K562 (cell line): Measurements from ENCODE around the gene DHX8. TPM values are rescaled to one million over a fixed set of nuclear protein-coding genes. Genes with fewer than 3 reads are reported as not detected.

Experiments
- BCOR ChIP-seq: fragments of 450-650 bp; IDR thresholded peaks from 2 replicates; pipeline ENCODE4 v1.6.1; 2016
- BHLHE40 ChIP-seq: IDR thresholded peaks from 2 replicates; pipeline ENCODE4 v1.6.1; 2011; ENCODE audit warnings: low read length, improper control_type of control experiment
- CHD2 ChIP-seq: IDR thresholded peaks from 2 replicates; pipeline ENCODE4 v1.6.1; 2011; ENCODE audit warnings: low read depth, low read length
- DMBX1 ChIP-seq: fragments of 250-450 bp; sonication (Bioruptor Pico); IDR thresholded peaks from 2 replicates; pipeline ENCODE4 v1.8.0; 2022; ENCODE audit warnings: inconsistent platforms, mild to moderate bottlenecking, moderate library complexity, borderline replicate concordance
- EP300 ChIP-seq: IDR thresholded peaks from 2 replicates; pipeline ENCODE4 v1.6.1; 2012; ENCODE audit warnings: low read length, improper control_type of control experiment
- EZH2 ChIP-seq: IDR thresholded peaks from 2 replicates; pipeline ENCODE4 v1.6.1; 2012; ENCODE audit warnings: low read depth, mild to moderate bottlenecking, inconsistent platforms, low read length, borderline replicate concordance
- KAT2B ChIP-seq: IDR thresholded peaks from one replicate; pipeline ENCODE4 v1.6.1; 2012; ENCODE audit warnings: low read depth, mild to moderate bottlenecking, control low read depth, inconsistent platforms, low read length, moderate library complexity
- MYC ChIP-seq, 2 experiments: fragments of 250-450 bp in 1 of 2; sonication (Bioruptor Pico) in 1 of 2; IDR thresholded peaks; 2 replicates each; pipeline versions ENCODE4 v1.5.1 to v1.6.1; 2012 to 2021; ENCODE audit warnings: low read depth in 2 of 2, borderline replicate concordance in 1 of 2, improper control_type of control experiment in 1 of 2, low read length in 1 of 2, mild to moderate bottlenecking in 1 of 2, moderate library complexity in 1 of 2
- NCOR1 ChIP-seq: fragments of 450-650 bp; IDR thresholded peaks from 2 replicates; pipeline ENCODE4 v1.6.1; 2016; ENCODE audit warnings: mild to moderate bottlenecking, moderate library complexity
- NFIX ChIP-seq: fragments of 250-450 bp; sonication (Bioruptor Pico); IDR thresholded peaks from 2 replicates; pipeline ENCODE4 v1.4.0; 2020; ENCODE audit warnings: low read depth, mild to moderate bottlenecking, moderate library complexity
- RBBP5 ChIP-seq: fragments of 200-600 bp; sonication (generic); IDR thresholded peaks from 2 replicates; pipeline ENCODE4 v1.6.1; 2012; ENCODE audit warnings: borderline replicate concordance, mild to moderate bottlenecking, low read length, control low read depth, inconsistent platforms; ENCODE audit not compliant: insufficient read depth, poor library complexity, severe bottlenecking
- RFX5 ChIP-seq: IDR thresholded peaks from 2 replicates; pipeline ENCODE4 v1.6.1; 2011; ENCODE audit warnings: low read depth, mild to moderate bottlenecking, improper control_type of control experiment, low read length
- TAF1 ChIP-seq: IDR thresholded peaks from 2 replicates; pipeline ENCODE4 v1.6.1; 2011; ENCODE audit warnings: mild to moderate bottlenecking, low read length, moderate library complexity; ENCODE audit not compliant: insufficient read depth, control insufficient read depth, severe bottlenecking; ENCODE audit errors: extremely low read depth
- TEAD1 ChIP-seq, 2 experiments: fragments of 450-650 bp in 1 of 2; sonication (generic) in 1 of 2; formaldehyde crosslinking; IDR thresholded peaks; 2 replicates each; pipeline versions ENCODE4 v1.4.0 to v1.8.0; 2020 to 2022; ENCODE audit warnings: mild to moderate bottlenecking in 2 of 2, missing genetic modification reagents in 1 of 2
- ZC3H8 ChIP-seq: fragments of 450-650 bp; IDR thresholded peaks from 2 replicates; pipeline ENCODE4 v1.6.1; 2017
- ZNF140 ChIP-seq: fragments of 250-450 bp; sonication (Bioruptor Pico); IDR thresholded peaks from 2 replicates; pipeline ENCODE4 v1.8.0; 2021; ENCODE audit warnings: moderate library complexity, mild to moderate bottlenecking, inconsistent platforms
- ZNF263 ChIP-seq: sonication (generic); formaldehyde crosslinking; IDR thresholded peaks from 2 replicates; pipeline ENCODE4 v1.8.0; 2022; ENCODE audit warnings: mild to moderate bottlenecking, missing genetic modification reagents, borderline replicate concordance
- ZNF311 ChIP-seq: fragments of 250-450 bp; sonication (Bioruptor Pico); IDR thresholded peaks from 2 replicates; pipeline ENCODE4 v1.4.0; 2020; ENCODE audit warnings: mild to moderate bottlenecking, moderate library complexity
- ZNF324 ChIP-seq: fragments of 250-450 bp; sonication (Bioruptor Pico); IDR thresholded peaks from 2 replicates; pipeline ENCODE4 v1.4.0; 2020; ENCODE audit warnings: mild to moderate bottlenecking
- ZNF75A ChIP-seq: fragments of 450-650 bp; formaldehyde crosslinking; IDR thresholded peaks from 2 replicates; pipeline ENCODE4 v1.4.0; 2020; ENCODE audit warnings: mild to moderate bottlenecking
- polyA plus RNA-seq, 8 experiments: library from polyadenylated mRNA; depleted of rRNA in 4 of 8; stranded (reverse) in 5 of 8; unstranded in 3 of 8; fragments of >200 nt; fragmentation: Nextera tagmentation in 2 of 8; fragmentation: Illumina TruSeq in 1 of 8; extraction: Ambion mirVana in 2 of 8; extraction: Trizol in 1 of 8; gene quantifications; 2 replicates each; pipeline versions ENCODE4 v1.2.1 to v1.2.3, GENCODE V29; 2011 to 2014; ENCODE audit warnings: inconsistent platforms in 1 of 8, missing spikeins in 1 of 8
- total RNA-seq, 7 experiments: library from RNA; depleted of rRNA in 6 of 7; stranded (reverse); fragments of >200 nt in 6 of 7; fragmentation: Illumina TruSeq in 2 of 7; extraction: Trizol in 2 of 7; gene quantifications; 2 replicates each; pipeline versions ENCODE4 v1.2.1 to v1.2.3, GENCODE V29; 2011 to 2021; ENCODE audit warnings: low replicate concordance in 1 of 7
- TF ChIP-seq, protein P1 (sequence below): sonication (generic); formaldehyde crosslinking; IDR thresholded peaks from 2 replicates; pipeline ENCODE4 v1.4.0; 2020; ENCODE audit warnings: mild to moderate bottlenecking, missing genetic modification reagents
- TF ChIP-seq, protein P2 (sequence below): fragments of 450-650 bp; formaldehyde crosslinking; IDR thresholded peaks from 2 replicates; pipeline ENCODE4 v1.4.0; 2020; ENCODE audit warnings: mild to moderate bottlenecking, moderate library complexity
- TF ChIP-seq, protein P3 (sequence below): fragments of 450-650 bp; conservative IDR thresholded peaks from 2 replicates; pipeline ENCODE4 v1.6.1; 2016; ENCODE audit warnings: missing genetic modification characterization, low read depth, mild to moderate bottlenecking, missing compliant biosample characterization, moderate library complexity

DHX8 gene
- total and polyA plus RNA-seq, 9 of the 15 experiments (the other 6 are each of a cell fraction or from before 2014, with no cell fraction given) = 16.7 to 42.5 (median 25.6) TPM

DNA sequence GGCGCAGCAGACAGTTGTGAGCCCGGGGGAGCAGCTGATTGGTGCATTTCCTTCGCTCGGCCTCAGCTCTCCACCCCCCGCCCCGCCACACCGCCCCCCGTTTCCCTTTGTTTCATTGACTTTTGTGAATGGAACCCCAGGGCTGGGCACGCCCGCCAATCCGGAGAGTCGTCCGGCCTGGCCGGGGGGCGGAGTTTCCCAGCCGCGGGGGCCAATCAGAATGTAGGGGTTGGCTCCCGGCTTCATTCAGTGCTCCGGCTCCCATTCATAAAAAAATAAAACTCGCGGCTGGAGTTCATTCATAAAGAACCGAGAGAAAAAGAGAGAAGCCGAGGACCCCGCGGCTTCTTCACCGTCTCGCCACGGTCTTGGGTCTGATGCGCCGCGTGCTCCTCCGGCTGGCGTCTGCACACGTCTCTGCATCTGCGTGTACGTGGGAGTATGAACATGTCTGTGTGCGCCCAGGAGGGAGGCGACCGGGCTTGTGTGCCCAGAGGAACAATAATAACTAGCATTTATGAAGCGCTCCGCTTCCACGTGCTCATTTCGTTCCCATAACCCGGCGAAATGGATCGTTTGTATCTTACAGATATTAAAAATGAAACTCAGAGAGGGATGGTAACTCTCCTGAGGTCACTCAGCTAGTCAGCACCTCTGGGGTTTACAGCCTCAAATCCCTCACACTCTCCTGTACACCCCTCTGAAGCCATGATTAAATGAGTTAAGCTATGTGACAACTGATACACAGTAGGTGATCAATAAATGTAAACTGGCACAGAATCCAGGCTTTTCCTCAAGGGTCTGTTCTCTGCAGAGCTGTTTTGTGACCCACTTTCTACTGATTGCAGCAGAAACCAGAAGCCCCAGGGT is 62.8 kb downstream of the DHX8 start, which contains the start of gene ETV4 (continued):
- TF ChIP-seq TAF1 = peak; percentile 51
- TF ChIP-seq ZNF263 (CRISPR knock-in tag) = no peak
- TF ChIP-seq BCOR = peak; percentile 72
- no peak for TF ChIP-seq ZNF140 (CRISPR knock-in tag)
- no peak for TF ChIP-seq ZC3H8
- no peak for TF ChIP-seq ZNF324 (CRISPR knock-in tag)
- peak; percentile 17; the same call in 1 of the 2 replicates for TF ChIP-seq DMBX1 (CRISPR knock-in tag)
- TF ChIP-seq RBBP5 = no peak
- TF ChIP-seq TEAD1 (CRISPR knock-in tag; IDR thresholded peaks at IDR 0.05) = no peak
- TF ChIP-seq MYC (IDR thresholded peaks at IDR 0.05; ENCODE audit: low read depth, low read length) = peak; percentile 32; the same call in 1 of the 2 replicates
- no peak for TF ChIP-seq MYC (CRISPR knock-in tag; IDR thresholded peaks at IDR 0.05; ENCODE audit: borderline replicate concordance, low read depth)
- no peak for TF ChIP-seq KAT2B
- TF ChIP-seq CHD2 = no peak
- TF ChIP-seq NCOR1 = no peak
- TF ChIP-seq ZNF75A (CRISPR knock-in tag) = no peak
- no peak for TF ChIP-seq EZH2
- TF ChIP-seq, protein P1, sequence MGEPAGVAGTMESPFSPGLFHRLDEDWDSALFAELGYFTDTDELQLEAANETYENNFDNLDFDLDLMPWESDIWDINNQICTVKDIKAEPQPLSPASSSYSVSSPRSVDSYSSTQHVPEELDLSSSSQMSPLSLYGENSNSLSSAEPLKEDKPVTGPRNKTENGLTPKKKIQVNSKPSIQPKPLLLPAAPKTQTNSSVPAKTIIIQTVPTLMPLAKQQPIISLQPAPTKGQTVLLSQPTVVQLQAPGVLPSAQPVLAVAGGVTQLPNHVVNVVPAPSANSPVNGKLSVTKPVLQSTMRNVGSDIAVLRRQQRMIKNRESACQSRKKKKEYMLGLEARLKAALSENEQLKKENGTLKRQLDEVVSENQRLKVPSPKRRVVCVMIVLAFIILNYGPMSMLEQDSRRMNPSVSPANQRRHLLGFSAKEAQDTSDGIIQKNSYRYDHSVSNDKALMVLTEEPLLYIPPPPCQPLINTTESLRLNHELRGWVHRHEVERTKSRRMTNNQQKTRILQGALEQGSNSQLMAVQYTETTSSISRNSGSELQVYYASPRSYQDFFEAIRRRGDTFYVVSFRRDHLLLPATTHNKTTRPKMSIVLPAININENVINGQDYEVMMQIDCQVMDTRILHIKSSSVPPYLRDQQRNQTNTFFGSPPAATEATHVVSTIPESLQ = no peak
- no peak for TF ChIP-seq RFX5
- TF ChIP-seq NFIX (CRISPR knock-in tag) = no peak
- no peak for TF ChIP-seq ZNF311 (CRISPR knock-in tag)
- no peak for TF ChIP-seq EP300
- TF ChIP-seq BHLHE40 = no peak
- TF ChIP-seq, protein P2, sequence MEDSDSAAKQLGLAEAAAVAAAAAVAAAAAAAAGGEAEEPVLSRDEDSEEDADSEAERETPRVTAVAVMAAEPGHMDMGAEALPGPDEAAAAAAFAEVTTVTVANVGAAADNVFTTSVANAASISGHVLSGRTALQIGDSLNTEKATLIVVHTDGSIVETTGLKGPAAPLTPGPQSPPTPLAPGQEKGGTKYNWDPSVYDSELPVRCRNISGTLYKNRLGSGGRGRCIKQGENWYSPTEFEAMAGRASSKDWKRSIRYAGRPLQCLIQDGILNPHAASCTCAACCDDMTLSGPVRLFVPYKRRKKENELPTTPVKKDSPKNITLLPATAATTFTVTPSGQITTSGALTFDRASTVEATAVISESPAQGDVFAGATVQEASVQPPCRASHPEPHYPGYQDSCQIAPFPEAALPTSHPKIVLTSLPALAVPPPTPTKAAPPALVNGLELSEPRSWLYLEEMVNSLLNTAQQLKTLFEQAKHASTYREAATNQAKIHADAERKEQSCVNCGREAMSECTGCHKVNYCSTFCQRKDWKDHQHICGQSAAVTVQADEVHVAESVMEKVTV (CRISPR knock-in tag) = 0 out of 2 replicates have a peak, but pooled peaks have one; percentile 1
- TF ChIP-seq, protein P3, sequence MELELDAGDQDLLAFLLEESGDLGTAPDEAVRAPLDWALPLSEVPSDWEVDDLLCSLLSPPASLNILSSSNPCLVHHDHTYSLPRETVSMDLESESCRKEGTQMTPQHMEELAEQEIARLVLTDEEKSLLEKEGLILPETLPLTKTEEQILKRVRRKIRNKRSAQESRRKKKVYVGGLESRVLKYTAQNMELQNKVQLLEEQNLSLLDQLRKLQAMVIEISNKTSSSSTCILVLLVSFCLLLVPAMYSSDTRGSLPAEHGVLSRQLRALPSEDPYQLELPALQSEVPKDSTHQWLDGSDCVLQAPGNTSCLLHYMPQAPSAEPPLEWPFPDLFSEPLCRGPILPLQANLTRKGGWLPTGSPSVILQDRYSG = no peak
